ENCODE data around the gene RPGRIP1. TPM values are rescaled to one million over a fixed set of nuclear protein-coding genes. Genes with fewer than 3 reads are reported as not detected.
"Not testable (repeated sequence)": the region's sequence is repeated elsewhere in the genome, so short reads cannot be mapped to it uniquely, and the experiment has no call there.

RPGRIP1 gene
- total RNA-seq, 1 experiment from 2014 or later = not detected

DNA sequence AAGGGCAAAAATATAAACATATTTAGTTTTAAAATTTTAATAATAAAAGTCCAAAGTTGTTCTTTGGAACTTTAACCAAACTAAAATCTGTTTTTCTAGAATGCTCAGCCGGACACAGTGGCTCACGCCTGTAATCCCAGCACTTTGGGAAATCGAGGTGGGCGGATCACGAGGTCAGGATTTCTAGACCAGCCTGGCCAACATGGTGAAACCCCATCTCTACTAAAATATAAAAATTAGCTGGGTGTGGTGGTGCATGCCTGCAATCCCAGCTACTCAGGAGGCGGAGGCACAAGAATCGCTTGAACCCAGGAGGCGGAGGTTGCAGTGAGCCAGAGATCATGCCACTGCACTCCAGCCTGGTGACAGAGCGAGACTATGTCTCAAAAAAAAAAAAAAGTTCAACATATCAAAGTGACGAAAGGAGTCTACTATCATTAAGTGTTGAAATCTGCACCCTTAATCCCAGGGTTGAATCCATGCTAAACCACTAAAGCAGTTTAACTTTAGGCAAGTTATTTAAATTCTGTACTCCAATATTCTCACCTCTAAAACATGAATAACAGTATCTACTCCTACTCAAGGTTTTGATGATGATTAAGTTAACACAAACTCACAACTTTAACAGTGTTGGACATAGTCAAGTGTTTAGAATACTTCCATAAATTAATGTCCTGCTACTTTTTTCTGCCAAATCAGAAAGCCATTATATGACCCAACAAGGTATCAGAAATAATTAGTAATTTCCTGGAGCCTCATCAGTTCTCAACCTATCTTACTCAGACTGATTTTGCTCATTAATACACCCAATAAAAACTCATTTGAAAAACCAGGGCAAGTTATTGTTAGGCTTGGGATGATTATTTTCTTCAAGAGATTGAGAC is 21.6 kb upstream of the RPGRIP1 start:
- DNase-seq (ENCODE audit: low spot score) = no peak

DNA sequence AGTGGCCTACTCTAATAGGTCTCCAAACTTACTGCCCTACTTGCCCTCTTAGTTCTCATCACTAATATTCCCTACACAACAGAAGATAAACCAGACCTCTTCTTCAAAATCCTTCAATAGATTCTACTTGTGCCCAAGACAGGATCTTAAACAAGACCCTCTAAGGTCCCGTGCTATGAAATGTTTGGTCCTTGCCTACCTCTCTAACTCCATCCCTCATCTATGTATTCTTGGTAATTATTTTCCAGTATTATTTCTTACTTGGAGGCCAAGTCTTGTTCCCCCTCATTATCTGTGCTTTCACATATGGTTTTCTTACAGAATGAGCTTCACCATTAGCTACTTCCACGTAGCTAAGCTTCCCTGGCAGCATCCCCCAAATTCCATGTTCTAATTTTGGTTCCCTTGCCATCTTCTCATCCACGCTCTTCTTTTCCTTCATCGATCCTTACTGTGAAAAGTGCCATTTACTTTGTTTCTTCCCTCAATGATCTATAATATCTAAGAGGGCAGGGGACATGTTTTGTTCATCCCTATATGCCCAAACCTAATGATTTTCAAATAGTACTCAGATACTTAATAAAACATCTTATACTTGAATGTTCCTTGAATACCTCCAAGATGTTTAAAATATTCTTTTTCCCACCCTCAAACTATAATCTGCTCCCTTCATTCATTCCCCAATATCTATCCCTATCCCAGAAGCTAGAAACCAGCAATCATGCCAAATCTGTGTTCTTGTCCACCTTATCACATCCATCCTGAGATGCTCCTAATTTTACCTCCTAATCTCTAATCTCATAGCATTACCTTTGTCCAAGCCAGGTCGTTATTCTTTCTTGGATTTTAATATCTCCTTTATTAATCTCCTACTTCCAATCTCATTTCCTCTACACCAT is 20.7 kb upstream of the RPGRIP1 start:
- no peak for DNase-seq (ENCODE audit: low spot score)

DNA sequence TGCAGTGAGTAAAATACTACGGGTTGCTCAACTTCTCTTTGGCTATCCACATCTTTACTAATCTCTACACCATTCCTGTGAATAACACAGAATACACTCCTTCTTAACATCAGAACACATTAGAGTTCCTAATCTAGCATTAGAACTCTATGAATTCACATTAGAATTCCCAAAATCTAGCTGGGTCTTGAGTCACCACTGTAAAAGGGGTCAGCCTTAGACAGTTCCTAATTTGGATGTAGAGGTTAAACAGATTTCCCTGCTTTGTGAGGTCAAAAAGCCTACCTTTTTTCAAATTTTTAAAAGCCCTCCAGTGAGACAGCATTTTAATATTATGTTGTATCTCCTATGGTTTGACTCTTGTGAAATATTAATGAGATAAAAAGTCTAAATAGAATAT is 18.1 kb upstream of the RPGRIP1 start:
- DNase-seq (ENCODE audit: low spot score) = no peak

DNA sequence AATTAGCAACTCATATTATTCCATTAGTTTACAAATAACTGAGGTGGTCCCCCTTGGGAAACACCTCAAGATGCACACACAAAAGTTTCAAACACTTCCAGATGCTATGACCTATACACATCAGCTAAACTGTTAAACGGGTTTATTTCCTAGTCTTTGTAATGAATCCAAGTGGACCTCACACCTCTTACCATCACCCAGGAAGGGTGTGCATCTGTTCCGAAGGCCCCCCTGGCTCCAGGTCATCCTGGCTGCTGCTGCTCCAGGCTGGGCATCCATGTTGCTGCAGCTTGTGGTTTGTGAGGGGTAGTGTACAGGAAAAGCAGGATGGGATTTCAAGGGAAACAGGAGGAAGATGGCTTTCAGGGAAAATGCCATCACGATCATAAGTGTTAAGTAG is 17.5 kb upstream of the RPGRIP1 start:
- no peak for DNase-seq (ENCODE audit: low spot score)

DNA sequence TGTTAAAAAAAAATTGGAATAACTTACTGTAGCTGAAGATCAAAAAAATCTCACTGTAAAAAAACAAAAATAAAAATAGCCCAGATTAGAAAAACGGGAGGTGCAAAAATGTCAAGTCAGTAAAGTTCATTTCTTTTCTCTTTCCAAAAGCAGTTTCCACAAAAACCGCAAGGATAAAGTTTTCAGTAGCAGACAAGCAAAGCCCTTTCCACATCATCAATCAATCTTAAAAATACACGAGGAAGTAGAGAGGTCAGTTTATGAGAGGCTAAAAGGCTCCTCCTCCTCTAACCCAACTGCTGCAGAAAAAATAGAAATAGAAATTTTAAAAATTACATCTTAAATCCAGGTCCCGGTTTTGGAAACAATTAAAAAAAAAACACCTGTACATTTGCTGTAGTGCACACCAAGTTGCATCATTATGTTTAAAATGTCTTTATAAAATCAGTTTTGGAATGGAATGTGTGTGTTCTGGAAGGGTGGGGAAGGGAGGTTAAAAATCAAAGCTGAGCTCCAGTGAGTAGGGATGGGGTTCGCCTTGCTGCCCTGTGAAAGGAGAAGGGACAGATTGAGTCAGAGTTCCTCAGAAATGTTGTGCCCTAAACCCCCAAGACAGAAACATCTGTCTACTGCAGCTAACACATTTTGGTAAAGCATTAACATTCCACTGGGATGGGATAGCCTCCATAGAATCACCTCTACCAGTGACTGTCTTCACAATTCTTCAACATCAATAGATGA is 16.4 kb upstream of the RPGRIP1 start:
- no peak for DNase-seq (ENCODE audit: low spot score)

DNA sequence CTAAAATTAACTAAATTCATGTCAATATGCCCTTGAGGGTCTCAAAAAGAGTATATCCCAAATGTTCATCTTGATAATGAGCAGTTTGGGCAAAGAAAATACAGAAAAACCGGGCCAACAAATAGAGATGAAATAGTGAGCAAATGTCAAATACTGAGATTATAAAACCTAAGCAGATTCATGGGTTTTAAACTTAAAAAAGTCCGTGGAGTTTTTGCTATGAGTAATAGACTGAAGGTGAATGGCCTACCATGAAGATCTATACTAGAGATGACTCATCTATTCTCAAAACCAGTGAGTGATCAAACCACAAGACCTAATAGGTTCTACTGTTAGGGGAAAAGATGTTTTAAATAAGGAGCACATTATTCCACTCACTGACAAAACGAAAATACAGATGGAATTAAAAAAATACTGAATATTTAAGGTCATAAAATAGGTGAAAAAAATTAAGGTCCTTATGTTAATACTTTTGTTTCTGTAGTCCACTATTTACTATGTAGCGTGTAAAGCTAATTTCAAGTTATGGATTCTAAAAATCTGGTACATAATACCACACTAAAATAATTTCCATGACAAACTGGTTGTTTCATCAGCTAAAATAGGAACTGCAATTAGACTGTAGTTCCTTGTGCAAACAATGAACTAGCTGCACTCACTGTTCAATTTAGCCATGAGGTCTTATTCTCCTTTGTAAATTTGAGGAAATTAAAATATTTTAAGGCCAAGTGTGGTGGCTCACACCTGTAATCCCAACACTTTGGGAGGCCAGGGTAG is 15.7 kb upstream of the RPGRIP1 start:
- DNase-seq (ENCODE audit: low spot score) = peak; percentile 23

DNA sequence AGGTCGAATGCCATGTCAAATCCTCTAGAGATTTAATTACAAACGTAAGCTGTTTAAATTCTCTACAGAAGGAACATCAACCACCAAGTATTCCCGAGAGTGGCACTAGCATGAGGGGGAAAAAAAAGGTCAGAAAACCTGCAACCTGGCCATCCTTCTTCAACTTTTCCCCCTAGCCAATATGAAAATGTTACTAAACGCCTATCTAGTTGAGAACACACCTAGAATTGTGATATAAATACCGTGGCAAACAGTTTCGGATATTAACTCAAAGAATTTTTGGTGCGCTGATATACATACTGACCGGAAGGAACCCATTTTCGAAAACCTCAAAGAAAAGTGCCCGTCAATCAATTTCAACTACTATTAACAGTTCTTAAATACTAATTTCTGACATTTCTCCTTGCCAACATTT is 12.4 kb upstream of the RPGRIP1 start:
- no peak for DNase-seq (ENCODE audit: low spot score)

DNA sequence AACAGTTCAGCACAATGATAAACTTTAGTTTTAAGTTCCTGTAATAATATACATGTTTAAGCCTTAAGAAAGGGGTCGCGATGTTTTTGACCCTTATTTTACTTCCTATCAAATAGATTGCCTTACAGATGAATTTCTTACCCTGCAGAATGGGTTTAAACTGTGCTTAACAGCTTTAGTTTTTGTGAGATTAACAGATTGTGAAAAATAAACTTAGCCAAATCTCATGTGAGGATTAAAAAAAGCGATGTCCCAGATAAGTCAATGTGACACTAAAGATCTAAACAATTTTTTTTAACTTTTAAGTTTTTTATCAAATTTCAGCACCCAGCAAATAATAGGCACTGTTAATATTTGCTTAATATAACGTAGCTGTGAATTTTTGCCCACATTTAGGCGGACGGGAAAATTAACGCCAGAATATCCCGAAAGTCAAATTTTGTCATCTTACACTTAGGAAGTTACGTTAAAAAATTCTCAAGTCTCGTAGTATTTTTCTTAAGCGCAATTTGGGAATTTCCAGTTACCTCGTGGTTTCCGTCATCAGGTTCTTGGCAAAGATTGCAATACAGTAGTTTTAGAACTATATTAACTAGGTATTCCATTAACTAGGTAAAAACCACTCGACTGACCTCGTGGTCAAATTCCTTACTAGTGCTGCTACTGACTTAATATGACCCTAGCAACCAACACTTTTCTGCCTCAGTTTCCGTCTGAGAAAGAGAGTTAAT is 11.8 kb upstream of the RPGRIP1 start:
- no peak for DNase-seq (ENCODE audit: low spot score)

DNA sequence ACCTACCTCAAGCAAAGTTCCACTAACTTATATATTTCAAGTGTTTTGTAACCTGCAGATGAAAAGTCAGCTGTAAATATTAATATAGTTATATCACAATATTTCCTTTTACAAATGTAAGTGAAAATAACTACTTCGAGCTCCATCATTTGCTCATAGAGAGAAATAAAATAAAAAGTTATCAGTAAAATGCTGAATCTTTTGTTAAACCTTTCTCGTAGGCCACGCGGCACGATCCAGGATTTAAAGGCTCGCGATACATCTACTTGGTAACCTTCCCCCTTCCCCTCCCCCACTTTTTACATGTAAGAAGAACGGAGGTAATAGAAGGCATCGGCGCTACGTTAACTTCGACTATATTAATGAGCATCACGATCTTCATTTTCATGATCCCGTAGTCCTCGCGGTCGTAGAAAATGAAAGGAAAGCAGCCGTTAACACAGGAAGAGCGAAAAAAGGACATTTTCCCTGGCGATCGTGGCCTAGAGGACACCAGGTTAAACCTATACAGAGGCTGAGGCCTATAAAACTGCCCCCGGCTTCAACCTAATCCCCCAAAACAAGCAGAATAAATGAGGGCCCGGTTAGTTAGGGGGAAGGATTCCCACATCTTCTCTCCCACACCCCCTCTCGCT is 11.1 kb upstream of the RPGRIP1 start:
- peak; percentile 57 for DNase-seq (ENCODE audit: low spot score)

DNA sequence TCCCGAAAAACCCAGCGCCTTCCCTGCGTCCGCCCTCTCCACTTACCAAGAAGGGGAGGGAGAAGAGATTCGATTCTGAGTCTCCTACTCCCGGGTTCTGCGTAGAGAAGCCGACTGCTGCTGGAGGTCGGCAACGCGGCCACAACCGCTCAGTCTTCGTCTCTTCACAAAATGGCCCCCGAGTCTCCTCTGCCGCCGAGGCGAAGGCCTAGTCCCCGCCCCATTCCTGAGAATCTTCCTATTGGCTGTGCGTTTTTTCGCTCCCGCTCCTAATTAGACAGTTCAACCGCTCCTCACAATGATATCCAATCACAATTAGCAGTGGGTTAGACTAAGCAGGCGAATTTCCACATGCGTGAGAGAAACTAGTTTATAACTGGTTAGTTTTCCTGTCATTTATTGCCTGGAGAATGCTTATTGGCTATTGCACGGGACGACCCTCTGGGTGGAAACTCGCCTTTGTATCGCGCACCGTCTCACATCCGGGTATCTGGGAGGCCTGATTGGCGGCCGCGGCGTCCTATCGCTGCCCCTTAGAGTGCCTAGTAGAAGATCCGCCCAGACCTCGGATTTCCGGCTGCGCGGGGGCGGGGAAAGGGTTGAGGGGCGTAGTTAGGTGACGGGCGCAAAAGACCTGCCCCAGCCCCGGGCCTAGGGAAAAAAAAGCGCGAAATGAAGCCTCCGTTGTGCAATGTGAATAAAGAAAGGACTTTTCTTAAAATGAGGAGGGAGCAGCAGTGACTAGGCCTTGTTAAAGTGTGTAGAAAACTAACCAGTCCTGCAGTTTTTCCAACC is 10.4 kb upstream of the RPGRIP1 start, which contains the start of gene HNRNPC:
TSS of gene HNRNPC (minus strand) at position 191 of the 795 bp plus-strand sequence. CDS start 35,249 bp downstream, outside the sequence.
- peak; percentile 99 for DNase-seq (ENCODE audit: low spot score)

DNA sequence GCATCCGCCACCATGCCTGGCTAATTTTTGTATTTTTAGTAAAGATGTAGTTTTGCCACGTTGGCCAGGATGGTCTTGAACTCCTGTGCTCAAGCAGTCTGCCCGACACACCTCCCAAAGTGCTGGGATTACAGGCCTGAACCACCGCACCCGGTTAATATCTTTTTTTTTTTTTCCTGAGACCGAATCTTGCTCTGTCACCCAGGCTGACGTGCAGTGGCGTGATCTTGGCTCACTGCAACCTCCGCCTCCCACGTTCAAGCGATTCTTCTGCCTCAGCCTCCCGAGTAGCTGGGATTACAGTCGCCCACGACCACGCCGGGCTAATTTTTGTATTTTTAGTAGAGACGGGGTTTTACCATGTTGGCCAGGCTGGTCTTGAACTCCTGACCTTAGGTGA is 7.2 kb upstream of the RPGRIP1 start:
- DNase-seq (ENCODE audit: low spot score) = not testable (repeated sequence)

DNA sequence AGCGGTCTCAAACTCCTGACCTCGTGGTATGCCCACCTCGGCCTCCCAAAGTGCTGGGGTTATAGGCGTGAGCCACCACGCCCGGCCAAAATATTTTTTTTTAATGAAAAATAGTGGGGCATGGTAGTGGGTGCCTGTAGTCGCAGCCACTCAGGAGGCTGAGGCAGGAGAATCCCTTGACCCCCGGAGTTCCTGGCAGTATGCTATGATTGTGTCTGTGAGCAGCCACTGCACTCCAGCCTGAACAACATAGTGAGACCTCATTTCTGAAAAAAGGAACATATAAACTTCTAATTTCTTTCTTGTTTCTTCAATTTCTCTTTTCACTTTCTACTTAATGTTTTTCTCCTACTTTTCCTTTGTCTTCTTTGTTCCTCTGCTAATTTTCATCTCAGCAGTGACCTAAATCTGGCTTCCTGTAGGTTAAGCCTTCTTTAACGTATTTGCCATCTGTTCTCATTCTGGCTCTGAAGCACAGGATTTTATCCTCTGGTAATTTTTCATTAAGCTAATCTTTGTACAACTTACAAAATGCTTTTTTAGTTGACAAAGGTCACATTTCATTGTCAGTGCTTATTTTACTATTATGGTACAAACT is 4.5 kb upstream of the RPGRIP1 start:
- no peak for DNase-seq (ENCODE audit: low spot score)

DNA sequence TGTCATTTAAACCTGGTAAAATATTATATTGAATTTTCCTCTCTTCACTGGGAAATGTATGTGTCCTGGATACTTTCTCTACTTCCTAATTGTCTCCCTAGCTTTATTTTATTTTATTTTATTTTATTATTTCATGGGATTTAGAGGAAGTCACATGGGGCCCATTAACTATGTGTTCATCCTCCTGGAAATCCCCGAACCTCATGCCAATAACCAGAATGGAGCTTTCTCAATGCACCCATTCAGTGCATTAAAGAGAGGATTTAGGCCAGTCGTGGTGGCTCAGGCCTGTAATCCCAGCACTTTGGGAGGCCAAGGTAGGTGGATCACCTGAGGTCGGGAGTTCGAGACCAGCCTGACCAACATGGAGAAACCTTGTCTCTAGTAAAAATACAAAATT is 1.3 kb upstream of the RPGRIP1 start:
- no peak for DNase-seq (ENCODE audit: low spot score)

DNA sequence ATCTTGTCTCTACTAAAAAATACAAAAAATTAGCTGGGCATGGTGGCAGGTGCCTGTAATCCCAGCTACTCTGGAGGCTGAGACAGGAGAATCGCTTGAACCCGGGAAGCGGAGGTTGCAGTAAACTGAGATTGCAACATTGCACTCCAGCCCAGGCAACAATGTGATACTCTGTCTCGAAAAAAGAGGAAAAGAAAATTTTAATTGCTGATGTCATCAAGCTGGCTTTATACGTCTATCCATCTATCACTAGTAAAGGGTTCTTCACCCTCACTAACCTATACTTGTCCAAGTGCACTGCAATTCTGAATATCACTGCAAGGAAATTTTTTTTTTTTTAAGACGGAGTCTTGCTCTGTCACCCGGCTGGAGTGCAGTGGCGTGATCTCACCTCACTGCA is 2.0 kb downstream of the RPGRIP1 start:
- not testable (repeated sequence) for DNase-seq (ENCODE audit: low spot score)

DNA sequence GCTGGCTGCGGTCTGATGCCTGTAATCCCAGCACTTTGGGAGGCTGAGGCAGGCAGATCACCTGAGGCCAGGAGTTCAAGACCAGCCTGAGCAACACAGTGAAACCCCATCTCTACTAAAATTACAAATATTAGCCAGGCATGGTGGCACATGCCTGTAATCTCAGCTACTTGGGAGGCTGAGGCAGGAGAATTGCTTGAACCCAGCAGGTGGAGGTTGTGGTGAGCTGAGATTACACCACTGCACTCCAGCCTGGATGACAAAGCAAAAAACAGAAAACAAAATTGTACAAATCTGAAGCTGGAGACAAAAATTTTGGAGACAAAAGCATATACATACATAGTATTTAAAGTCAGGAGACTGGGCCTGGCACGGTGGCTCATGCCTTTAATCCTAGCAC is 6.6 kb downstream of the RPGRIP1 start:
- not testable (repeated sequence) for DNase-seq (ENCODE audit: low spot score)

DNA sequence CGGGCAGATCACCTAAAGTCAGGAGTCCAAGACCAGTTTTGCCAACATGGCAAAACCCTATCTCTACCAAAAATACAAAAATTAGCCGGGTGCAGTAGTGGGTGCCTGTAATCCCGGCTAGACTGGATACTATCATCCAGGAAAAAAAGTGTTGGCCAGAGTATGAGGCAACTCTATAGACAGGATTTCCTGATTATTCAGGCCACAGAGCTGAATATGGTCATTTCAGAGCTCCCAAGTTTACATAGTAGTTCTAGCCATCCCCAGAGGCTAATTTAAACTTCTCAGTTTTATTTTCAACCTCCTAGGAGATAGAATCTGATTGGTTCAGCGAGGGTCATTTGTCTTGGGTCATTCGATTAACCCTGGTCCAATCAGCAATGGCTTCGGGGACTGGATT is 7.3 kb downstream of the RPGRIP1 start:
- no peak for DNase-seq (ENCODE audit: low spot score)

DNA sequence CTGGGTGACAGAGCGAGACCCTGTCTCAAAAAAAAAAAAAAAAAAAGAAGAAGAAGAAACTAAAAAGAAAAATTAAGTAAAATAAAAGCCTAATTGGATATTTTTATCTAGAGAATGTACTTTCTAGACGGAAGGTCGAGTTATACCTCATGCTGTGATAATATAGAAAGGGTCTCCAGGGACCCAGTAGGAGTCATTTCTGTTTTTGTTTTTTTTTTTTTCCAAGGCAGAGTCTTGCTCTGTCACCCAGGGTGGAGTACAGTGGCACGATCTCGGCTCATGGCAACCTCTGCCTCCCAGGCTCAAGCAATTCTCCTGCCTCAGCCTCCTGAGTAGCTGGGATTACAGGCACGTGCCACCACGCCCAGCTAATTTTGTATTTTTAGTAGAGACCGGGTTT is 14.1 kb downstream of the RPGRIP1 start:
- DNase-seq (ENCODE audit: low spot score) = not testable (repeated sequence)

DNA sequence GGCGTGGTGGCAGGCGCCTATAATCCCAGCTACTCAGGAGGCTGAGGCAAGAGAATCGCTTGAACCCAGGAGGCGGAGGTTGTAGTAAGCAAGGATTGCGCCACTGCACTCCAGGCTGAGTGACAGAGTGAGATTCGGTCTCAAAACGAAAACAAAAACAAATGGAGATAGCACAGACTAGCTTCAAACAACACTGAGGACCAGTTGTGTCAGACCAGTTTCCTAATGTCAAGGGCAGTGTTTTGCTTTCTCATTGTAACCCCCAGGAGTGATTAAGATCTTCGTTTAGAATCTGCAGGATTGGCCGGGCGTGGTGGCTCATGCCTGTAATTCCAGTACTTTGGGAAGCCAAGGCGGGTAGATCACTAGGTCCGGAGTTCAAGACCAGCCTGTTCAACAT is 18.5 kb downstream of the RPGRIP1 start:
- no peak for DNase-seq (ENCODE audit: low spot score)
